Measurements from ENCODE around the gene NSFL1C.
"Not testable (repeated sequence)": the region's sequence is repeated elsewhere in the genome, so short reads cannot be mapped to it uniquely, and the experiment has no call there.

Gene NSFL1C

DNA sequence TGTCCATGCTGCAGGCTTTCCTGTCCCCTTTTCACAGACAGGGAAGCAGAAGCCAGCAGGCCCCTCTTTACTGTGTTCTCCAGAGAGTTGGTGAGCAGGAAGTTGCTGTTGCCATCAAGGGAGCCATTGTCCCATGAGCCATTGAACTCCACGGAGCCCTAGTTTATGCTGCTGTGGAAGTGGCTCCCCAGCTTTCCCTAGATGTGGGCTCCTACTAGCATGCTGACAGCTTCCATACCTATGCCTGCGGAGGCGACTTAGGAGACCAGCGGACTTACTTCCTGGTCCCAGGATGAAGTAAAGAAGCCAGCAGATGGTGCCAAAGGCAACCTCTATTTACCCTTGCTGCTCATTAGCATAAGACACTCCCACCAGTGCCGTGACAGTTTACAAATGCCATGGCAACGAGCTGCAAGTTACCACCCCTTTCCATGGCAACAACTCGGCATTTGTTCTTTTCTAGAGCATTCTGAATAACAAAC lies 43.0 kb downstream of the NSFL1C start:
- DNase-seq, result peak; percentile 80

- DNase-seq, result no peak
Measured at GRCh38 chr20:1423206-1423605, 43.4 kb downstream of the NSFL1C start.

DNA sequence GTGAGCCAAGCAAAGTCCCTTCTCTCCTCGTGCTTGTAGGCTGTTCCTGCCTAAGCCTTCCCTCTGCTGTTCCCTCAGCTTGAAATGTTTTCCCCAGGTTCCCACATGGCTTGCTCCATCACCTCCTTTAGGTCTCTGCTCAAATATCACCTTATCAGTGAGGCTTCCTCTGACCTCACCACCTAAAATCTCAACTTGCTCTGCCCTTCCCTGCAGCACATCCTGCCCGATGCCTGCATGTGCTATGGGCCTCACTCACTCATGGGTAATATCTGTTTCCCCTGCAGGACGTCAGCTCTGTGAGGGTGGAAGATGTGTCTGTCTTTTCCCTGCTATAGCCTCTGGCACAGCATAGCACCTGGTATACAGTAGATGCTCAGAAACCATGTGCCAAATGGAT lies 43.9 kb downstream of the NSFL1C start:
- no peak for DNase-seq

DNA sequence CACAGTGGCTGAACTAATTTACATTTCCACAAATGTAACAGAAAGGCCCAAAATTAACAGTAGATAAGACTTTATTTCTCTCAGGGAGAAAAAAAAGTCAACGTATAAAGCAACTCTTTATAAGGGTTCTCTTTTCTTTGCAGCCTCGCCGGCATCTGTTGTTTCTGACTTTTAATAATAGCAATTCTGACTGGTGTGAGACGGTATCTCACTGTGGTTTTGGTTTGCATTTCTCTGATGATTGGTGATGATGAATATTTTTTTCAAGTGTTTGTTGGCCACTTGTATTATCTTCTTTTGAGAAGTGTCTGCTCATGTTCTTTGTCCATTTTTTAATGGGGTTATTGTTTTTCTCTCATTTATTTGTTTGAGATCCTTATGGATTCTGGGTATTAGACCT lies 46.6 kb downstream of the NSFL1C start:
- no peak for DNase-seq

DNA sequence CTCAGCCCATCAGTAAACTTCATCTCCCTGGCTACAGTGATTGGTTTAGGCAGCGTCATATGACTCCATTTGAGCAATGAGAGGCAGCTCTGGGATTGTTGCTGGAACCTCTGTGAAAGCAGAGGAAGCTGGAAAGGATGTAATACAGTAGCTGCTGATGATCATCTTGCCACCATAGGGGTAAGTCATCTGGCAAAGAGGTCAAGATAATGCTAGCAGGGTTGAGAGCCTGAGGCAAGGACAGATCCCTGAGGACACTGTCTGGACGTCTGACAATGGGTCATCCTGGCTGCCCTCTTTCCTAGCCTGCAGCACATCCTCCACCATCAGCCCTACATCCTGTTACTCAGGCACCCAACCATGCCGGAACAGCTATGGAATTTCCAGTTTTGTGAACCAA lies 48.3 kb downstream of the NSFL1C start:
- DNase-seq, result no peak

DNA sequence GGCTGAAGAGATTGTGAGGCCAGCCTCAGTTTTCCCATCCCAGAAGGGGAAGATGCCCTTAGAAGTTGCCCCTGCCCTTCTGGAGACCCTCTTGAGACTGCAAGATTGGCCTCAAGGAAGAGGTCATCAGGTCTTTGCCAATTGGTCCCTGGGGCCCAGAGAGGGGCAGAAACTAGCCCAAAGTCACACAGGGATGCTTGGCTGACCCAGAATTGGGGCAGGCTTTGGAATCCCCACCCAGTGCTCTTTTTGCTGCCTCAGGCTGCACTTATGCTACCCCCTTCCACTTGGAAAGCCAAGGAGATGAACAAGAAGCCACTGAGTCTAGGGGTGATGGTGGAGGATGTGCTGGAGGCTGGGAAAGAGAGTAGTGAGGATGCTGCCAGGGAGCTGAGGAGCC lies 48.9 kb downstream of the NSFL1C start:
- no peak for DNase-seq

GRCh38 chr20:1417273-1417672 lies 49.4 kb downstream of the NSFL1C start:
- DNase-seq, result no peak

DNA sequence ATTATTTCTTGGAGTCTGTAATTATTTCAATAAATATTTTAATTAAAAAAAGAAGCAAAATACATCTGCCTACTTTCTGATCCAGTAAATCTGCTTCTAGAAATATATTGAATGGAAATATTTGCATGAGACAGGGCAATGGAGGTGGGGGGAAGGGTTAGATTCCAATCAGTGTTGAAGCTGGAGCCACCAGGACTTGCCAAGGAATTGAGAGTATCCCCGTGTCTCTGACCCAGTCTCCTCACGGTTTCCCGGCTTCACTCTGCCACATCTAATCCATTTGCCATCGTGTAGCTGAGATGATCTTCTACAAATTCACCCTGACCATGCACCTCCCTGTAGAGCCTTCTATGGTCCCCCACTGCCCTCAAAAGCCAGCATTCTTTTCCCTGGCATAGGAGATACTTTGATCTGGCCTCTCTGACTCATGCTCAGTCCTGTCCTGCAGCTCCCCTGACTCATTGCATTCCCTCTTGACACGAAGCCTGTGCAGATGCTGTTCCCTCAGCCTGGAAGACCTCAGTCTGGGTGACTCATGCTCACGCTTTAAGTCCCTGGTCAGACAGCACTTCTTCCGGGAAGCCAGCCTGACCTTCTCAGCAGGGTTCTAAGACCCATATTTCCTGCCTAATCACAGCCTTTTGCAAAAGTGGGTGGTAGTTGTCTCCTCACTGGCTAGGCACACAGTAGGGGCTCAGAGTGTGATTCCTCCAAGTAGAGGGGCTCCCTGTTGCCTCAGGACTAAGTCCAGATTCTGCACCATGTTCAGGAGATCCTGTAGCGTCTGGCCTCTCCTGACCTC lies 50.8 kb downstream of the NSFL1C start:
- DNase-seq, result peak; percentile 74

- DNase-seq, result no peak
Measured at GRCh38 chr20:1414982-1415381, 51.7 kb downstream of the NSFL1C start.

DNA sequence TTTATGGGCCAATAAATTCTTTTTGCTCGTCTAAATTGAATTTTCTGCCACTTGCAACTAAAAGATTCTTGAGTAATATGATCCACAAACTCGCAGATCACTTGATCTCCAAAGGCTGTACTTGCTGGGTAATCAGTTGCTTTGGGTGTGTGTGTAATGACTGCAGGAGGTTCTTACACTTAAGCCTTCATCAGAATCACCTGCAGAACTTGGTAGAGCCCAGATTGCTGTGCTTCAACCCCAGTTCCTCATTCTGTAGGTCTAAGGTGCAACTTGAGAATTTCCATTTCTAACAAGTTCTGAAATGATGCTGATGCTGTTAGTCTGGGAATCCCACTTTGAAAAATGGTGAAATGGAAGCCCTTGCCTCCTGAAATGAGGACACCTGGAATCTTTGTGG lies 60.8 kb downstream of the NSFL1C start:
- no peak for DNase-seq

DNA sequence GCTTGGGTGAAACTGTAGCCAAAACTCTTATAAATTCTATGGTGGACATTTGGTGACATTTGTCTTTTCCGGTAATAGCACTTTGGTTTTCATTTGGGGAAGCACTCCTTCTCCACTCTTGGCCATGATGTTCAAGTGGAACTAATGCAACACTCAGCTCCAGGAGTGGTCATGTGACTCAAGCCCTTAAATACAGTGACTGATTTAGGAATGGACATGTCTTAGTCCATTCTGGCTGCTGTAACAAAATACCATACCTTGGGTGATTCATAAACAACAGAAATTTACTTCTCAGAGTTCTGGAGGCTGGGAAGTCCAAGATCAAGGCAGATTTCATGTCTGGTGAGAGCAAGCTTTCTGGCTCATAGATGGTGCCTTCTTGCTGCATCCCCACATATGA lies 63.0 kb downstream of the NSFL1C start:
- no peak for DNase-seq

GRCh38 chr20:1402149-1402548 lies 64.5 kb downstream of the NSFL1C start:
- DNase-seq, result no peak

DNA sequence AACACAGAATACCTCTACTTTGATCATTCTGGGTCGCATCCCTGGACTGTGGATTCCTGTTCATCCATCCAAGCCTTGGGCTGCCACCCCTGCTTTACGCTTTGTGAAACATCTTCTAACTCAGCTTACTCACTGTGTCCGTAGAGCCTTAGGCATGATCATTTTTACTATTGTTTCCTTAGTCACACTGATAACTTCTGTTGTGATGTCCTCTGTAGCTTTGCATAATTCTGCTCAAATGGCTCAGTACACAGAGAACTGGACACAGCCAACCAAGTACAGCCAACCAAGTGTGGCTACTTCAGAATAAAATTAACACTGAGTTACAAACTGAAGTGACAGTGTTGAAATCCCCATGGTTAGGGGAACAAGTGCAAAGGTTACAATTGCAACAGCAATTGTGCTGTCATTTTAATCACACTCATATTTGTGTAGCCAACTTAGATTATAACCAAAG lies 65.2 kb downstream of the NSFL1C start:
- DNase-seq, result peak; percentile 45

- DNase-seq, result not testable (repeated sequence)
Measured at GRCh38 chr20:1399678-1400366, 66.8 kb downstream of the NSFL1C start.

GRCh38 chr20:1398185-1398584 lies 68.5 kb downstream of the NSFL1C start:
- DNase-seq, result not testable (repeated sequence)

DNA sequence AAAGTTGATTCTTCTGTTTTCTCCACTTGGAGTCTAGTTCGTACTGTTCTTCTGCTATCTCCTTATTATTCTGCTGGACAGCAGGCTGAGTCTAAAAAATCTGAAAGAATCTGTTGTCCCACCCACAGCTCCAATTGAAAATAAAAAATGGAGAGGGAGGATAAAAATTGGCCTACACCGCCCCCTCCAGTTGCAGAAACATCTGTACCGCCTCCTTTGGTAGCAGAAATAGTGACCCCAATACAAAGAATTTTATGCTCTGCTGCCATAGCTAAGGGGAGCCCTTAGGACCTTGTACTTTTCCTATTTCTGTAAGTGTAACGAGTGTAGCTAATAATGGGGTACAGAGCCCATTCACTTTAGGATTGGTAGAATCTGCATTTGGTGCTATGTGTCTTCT lies 68.9 kb downstream of the NSFL1C start:
- DNase-seq, result no peak

DNA sequence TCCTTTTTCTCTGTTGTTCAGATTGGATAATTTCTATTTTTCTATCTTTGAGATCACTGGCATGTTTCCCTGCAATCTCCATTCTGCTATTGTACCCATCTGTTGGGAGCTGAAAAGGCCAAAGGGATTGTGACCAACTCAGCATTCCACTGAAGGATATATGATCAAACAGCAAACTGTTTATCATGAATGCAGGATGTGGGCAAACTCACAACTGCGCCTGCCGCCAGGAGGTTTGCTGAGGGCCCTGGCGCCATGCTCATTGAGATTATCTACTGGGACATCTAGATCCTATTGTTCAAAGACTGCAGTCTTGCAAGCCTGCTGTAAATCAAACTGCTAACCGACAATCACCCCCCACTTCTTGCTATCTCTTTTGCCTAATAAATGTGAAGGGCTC lies 69.9 kb downstream of the NSFL1C start:
- DNase-seq, result no peak

DNA sequence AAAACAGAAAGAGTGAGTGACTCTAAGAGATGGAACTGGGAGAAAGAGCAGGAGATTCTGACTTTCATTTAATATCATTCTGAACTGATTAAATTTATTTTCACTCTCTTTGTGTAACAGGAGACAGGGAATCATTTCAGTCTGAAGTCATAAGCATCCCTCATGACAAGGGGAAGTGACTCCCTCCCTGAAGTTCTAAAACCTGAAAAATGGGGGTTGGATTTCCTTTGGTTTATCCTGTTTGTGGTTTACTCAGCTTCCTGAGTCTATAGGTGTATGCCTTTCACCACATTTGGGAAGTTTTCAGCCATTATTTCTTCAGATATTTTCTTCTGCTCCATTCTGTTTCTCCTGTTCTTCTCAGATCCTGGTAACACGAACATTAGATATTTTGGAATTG lies 70.4 kb downstream of the NSFL1C start:
- no peak for DNase-seq

- DNase-seq, result no peak
Measured at GRCh38 chr20:1394686-1395085, 72.0 kb downstream of the NSFL1C start.

GRCh38 chr20:1393507-1393882 lies 73.2 kb downstream of the NSFL1C start:
- DNase-seq, result no peak

DNA sequence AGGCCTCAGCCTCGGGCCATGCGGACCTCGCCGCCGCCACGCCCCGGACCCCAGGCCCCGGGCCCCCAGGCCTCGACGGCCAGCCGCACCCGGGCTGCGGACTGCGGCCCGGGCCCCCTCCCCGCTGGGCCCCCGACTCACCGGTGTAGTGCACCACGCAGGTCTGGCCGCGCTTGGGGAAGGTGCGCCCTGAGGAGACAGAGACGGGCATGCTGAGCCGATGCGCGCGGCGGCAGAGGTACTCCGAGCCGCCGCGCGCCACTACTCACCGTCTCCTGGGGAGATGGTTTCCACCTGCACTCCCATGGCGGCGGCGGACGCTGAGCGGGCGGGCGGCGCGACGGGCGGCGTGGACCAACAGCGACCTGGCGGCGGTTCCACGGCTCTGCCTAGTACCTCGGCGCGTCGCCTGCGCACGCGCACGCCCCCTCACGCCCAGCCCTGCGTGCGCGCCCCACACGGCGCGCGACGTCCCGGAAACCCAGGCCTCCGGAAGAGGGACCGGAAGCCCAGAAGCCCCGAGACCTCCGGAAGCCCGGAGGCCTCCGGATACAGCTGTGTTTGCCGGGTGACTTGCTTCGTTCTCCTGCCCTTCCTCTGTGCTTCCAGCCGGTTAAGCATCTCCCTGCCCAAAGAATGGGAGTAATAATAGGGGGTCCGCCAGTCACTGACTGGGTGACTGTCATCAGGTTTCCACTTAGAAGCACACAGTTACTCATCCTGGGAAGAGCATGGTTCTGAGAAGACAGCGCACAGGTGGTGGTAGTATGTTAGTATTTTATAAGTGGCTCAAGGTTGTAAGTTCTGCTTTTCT lies 73.7 kb downstream of the NSFL1C start, which contains the start of gene FKBP1A:
Gene FKBP1A (minus strand): TSS at position 362 of the 814 bp plus-strand sequence. CDS start 56 bp downstream, at position 306.
- DNase-seq, result peak; percentile 90

- DNase-seq, result no peak
Measured at GRCh38 chr20:1392443-1392692, 74.3 kb downstream of the NSFL1C start.
